ENCODE data around the gene ACER1. TPM values are rescaled to one million over a fixed set of nuclear protein-coding genes. Genes with fewer than 3 reads are reported as not detected.
"Not testable (repeated sequence)": the region's sequence is repeated elsewhere in the genome, so short reads cannot be mapped to it uniquely, and the experiment has no call there.

Gene ACER1
- total RNA-seq, 4 donors from 2014 or later, result not detected

GRCh38 chr19:6322284-6322683 is 11.1 kb downstream of the ACER1 start:
- H3K9me3 ChIP-seq, result no peaks in the 10 kb centered on the region
- no peak for ATAC-seq
- TF ChIP-seq CTCF (IDR thresholded peaks at IDR 0.05 in 4 of 5, conservative IDR thresholded peaks at IDR 0.05 in 1 of 5), result no peak
- TF ChIP-seq POLR2A (IDR thresholded peaks at IDR 0.05), result no peak
- peaks cover 0 to 5% (median 5%) of the 10 kb centered on the region in 3 donors for H3K27me3 ChIP-seq
- in situ Hi-C loops (cut with MboI; ENCODE audit: low sequenced_read_pairs in 4 of 4) (loop anchor here in 1 of 4 donors (25.0 kb wide), 1 partner anchor 285 kb away; no protein-coding TSS in a partner anchor), intact Hi-C loops (cut with DNase I; ENCODE audit: low total_unique reads) (no loop called here)
- H3K36me3 ChIP-seq, result no peaks in the 10 kb centered on the region
- H3K27ac ChIP-seq, result no peak overlapping the region
- no peaks in the 10 kb centered on the region for H3K4me1 ChIP-seq
- DNase-seq, result no peak
- no peak overlapping the region for H3K4me3 ChIP-seq

GRCh38 chr19:6319376-6319775 is 14.0 kb downstream of the ACER1 start:
- H3K36me3 ChIP-seq, result no peaks in the 10 kb centered on the region
- H3K4me1 ChIP-seq, result no peaks in the 10 kb centered on the region
- no peaks in the 10 kb centered on the region for H3K9me3 ChIP-seq
- in situ Hi-C loops (cut with MboI; ENCODE audit: low sequenced_read_pairs in 4 of 4) (loop anchor here in 1 of 4 donors (25.0 kb wide), 1 partner anchor 282 kb away; no protein-coding TSS in a partner anchor), intact Hi-C loops (cut with DNase I; ENCODE audit: low total_unique reads) (no loop called here)
- no peak overlapping the region for H3K4me3 ChIP-seq
- no peak overlapping the region for H3K27ac ChIP-seq
- ATAC-seq (no peak), DNase-seq (no peak)
- no peak for TF ChIP-seq POLR2A (IDR thresholded peaks at IDR 0.05)
- no peak for TF ChIP-seq CTCF (IDR thresholded peaks at IDR 0.05 in 4 of 5, conservative IDR thresholded peaks at IDR 0.05 in 1 of 5)
- peaks cover 0 to 5% (median 0%) of the 10 kb centered on the region in 3 donors for H3K27me3 ChIP-seq

GRCh38 chr19:6318772-6319171 is 14.6 kb downstream of the ACER1 start:
- Histone ChIP-seq H3K27me3 (peaks cover 0 to 5% (median 0%) of the 10 kb centered on the region in 3 donors), H3K36me3 (no peaks in the 10 kb centered on the region), H3K27ac (no peak overlapping the region), H3K4me1 (no peaks in the 10 kb centered on the region), H3K4me3 (no peak overlapping the region), H3K9me3 (no peaks in the 10 kb centered on the region)
- no peak for DNase-seq
- in situ Hi-C loops (cut with MboI; ENCODE audit: low sequenced_read_pairs in 4 of 4), result loop anchor here in 1 of 4 donors (25.0 kb wide), 1 partner anchor 281 kb away; no protein-coding TSS in a partner anchor
- ATAC-seq, result no peak
- intact Hi-C loops (cut with DNase I; ENCODE audit: low total_unique reads), result no loop called here
- TF ChIP-seq CTCF (IDR thresholded peaks at IDR 0.05 in 4 of 5, conservative IDR thresholded peaks at IDR 0.05 in 1 of 5), result no peak
- TF ChIP-seq POLR2A (IDR thresholded peaks at IDR 0.05), result no peak

- ATAC-seq; DNase-seq; H3K36me3 ChIP-seq; intact Hi-C loops (cut with DNase I; ENCODE audit: low total_unique reads); H3K9me3 ChIP-seq; H3K27me3 ChIP-seq; H3K4me1 ChIP-seq; H3K4me3 ChIP-seq; H3K27ac ChIP-seq: not testable (repeated sequence)
- in situ Hi-C loops (cut with MboI; ENCODE audit: low sequenced_read_pairs in 4 of 4), result loop anchor here in 1 of 4 donors (25.0 kb wide), 1 partner anchor 278 kb away; no protein-coding TSS in a partner anchor
Observed at GRCh38 chr19:6315646-6316045, 17.8 kb downstream of the ACER1 start.

GRCh38 chr19:6313398-6313969 is 19.9 kb downstream of the ACER1 start:
- DNase-seq, result no peak
- H3K27ac ChIP-seq, result no peak overlapping the region
- H3K4me1 ChIP-seq, result no peaks in the 10 kb centered on the region
- in situ Hi-C loops (cut with MboI; ENCODE audit: low sequenced_read_pairs in 4 of 4), result loop anchor here in 1 of 4 donors (25.0 kb wide), 1 partner anchor 276 kb away; no protein-coding TSS in a partner anchor
- no peaks in the 10 kb centered on the region for H3K27me3 ChIP-seq
- intact Hi-C loops (cut with DNase I; ENCODE audit: low total_unique reads), result no loop called here
- H3K4me3 ChIP-seq, result no peak overlapping the region
- TF ChIP-seq POLR2A (IDR thresholded peaks at IDR 0.05), result no peak
- no peaks in the 10 kb centered on the region for H3K36me3 ChIP-seq
- ATAC-seq, result no peak
- H3K9me3 ChIP-seq, result no peaks in the 10 kb centered on the region
